Psoas muscle (tissue), 8 donors: ENCODE measurements around the gene RBFOX2. TPM values are rescaled to one million over a fixed set of nuclear protein-coding genes. Genes with fewer than 3 reads are reported as not detected.

Source experiments
- ATAC-seq, 4 donors: fragments of 200-7000 bp; cut with Tn5 transposase; one replicate each; pipeline ENCODE4 v1.9.1; 2020; ENCODE audit warnings: moderate library complexity in 3 of 4, mild to moderate bottlenecking in 2 of 4
- DNase-seq, 2 donors: peaks; one replicate each; pipeline ENCODE4 v3.0.0-alpha.2; 2020
- H3K27ac ChIP-seq: fragments of 200-600 bp; one replicate; pipeline ENCODE4 v1.8.0; 2022
- H3K27me3 ChIP-seq, 3 donors: fragments of 200-600 bp in 1 of 3; one replicate each; pipeline versions ENCODE4 v1.6.1 to v1.8.0; 2013 to 2022; ENCODE audit warnings: low read length in 2 of 3, mild to moderate bottlenecking in 2 of 3, moderate library complexity in 1 of 3; ENCODE audit not compliant: insufficient read depth in 3 of 3
- H3K36me3 ChIP-seq, 2 donors: fragments of 200-600 bp in 1 of 2; one replicate each; pipeline versions ENCODE4 v1.6.1 to v1.8.0; 2013 to 2022; ENCODE audit warnings: low read depth in 1 of 2, mild to moderate bottlenecking in 1 of 2, moderate library complexity in 1 of 2; ENCODE audit not compliant: insufficient read depth in 1 of 2
- H3K4me1 ChIP-seq: fragments of 200-600 bp; one replicate; pipeline ENCODE4 v1.8.0; 2022
- H3K4me3 ChIP-seq: fragments of 200-600 bp; one replicate; pipeline ENCODE4 v1.8.0; 2022; ENCODE audit warnings: mild to moderate bottlenecking
- H3K9me3 ChIP-seq: fragments of 200-600 bp; one replicate; pipeline ENCODE4 v1.8.0; 2022
- WGBS, 3 donors: extraction: QIAGEN DNeasy Blood & Tissue Kit; methylation state at CpG; one replicate each; pipeline versions ENCODE4 v1.1.6 to v1.1.7; 2013; 5-methylcytosine and 5-hydroxymethylcytosine counted together
- intact Hi-C, 2 donors: fragments of 100-400 bp; cut with DNase I; formaldehyde crosslinking; loops; one replicate each; pipeline versions ENCODE4 v1.11.0 to v1.14.2; 2022
- polyA plus RNA-seq, 3 donors: library from polyadenylated mRNA; stranded (reverse); fragments of 200-250 nt; gene quantifications; one replicate each; pipeline ENCODE4 v1.2.3, GENCODE V29; 2013
- total RNA-seq, 4 donors: library from RNA; stranded (reverse); fragmentation: NEBNext Ultra II Directional in 2 of 4; extraction: Animal tissue kit (Norgen Biotek cat#: 25700) in 2 of 4; gene quantifications; one replicate each; pipeline versions ENCODE4 v1.2.1 to v1.2.4, GENCODE V29; 2021 to 2023
- TF ChIP-seq, protein P1 (sequence below): fragments of 200-600 bp; IDR thresholded peaks from one replicate; pipeline ENCODE4 v1.8.0; 2022; ENCODE audit warnings: antibody characterized with exemption
- donor health status: healthy with polysubstance abuse.
- donor health status: DM: no; HTN: no; CAD: no; lungs with moderate emphysema.
- donor health status: Bipolar disorder and iron deficiency.
- donor health status: healthy.
- donor health status: DM: yes; HTN: yes; CAD: no.
- donor health status: DM: no; HTN: no; CAD: no.
- donor health status: DM: no; HTN: no; CAD: no.
- donor health status: DM: yes; HTN: yes; CAD: no.

The RBFOX2 gene
- total and polyA plus RNA-seq, 7 donors, result 7.7 to 50.4 (median 28.4) TPM

DNA sequence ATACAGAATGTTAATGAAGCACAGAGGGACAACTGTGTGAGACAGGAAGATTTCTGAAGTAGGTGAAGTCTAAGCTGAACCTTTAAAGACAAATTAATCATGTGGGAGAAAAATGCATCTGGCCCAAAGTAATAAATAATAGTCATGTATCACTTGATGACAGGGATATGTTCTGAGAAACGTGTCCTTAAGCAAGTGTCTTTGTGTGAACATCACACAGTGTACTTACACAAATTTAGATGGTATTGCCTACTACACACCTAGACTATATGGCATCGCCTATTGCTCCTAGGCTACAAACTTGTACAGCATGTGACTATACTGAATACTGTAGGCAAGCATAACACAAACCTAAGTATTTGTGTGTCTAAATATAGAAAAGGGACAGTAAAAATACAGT, 198.3 kb downstream of the RBFOX2 start:
- H3K36me3 ChIP-seq, result no peaks in the 10 kb centered on the region
- ATAC-seq (peak in 3 of 4 donors; percentile 64 to 72 (median 72)), DNase-seq (no peak)
- intact Hi-C loops, result loop anchor here (5.0 to 10.0 kb wide), 2 partner anchors 43 to 206 kb away; no protein-coding TSS in a partner anchor
- WGBS, 3 donors, result 27 to 36% (median 31%) methylated on average over 2 of the region's 2 CpGs
- H3K27me3 ChIP-seq, result no peaks in the 10 kb centered on the region
- H3K4me1 ChIP-seq, result peaks cover 70% of the 10 kb centered on the region
- no peaks in the 10 kb centered on the region for H3K9me3 ChIP-seq
- H3K4me3 ChIP-seq, result no peak overlapping the region
- TF ChIP-seq, protein P1, sequence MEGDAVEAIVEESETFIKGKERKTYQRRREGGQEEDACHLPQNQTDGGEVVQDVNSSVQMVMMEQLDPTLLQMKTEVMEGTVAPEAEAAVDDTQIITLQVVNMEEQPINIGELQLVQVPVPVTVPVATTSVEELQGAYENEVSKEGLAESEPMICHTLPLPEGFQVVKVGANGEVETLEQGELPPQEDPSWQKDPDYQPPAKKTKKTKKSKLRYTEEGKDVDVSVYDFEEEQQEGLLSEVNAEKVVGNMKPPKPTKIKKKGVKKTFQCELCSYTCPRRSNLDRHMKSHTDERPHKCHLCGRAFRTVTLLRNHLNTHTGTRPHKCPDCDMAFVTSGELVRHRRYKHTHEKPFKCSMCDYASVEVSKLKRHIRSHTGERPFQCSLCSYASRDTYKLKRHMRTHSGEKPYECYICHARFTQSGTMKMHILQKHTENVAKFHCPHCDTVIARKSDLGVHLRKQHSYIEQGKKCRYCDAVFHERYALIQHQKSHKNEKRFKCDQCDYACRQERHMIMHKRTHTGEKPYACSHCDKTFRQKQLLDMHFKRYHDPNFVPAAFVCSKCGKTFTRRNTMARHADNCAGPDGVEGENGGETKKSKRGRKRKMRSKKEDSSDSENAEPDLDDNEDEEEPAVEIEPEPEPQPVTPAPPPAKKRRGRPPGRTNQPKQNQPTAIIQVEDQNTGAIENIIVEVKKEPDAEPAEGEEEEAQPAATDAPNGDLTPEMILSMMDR, result no peak
- H3K27ac ChIP-seq, result no peak overlapping the region

DNA sequence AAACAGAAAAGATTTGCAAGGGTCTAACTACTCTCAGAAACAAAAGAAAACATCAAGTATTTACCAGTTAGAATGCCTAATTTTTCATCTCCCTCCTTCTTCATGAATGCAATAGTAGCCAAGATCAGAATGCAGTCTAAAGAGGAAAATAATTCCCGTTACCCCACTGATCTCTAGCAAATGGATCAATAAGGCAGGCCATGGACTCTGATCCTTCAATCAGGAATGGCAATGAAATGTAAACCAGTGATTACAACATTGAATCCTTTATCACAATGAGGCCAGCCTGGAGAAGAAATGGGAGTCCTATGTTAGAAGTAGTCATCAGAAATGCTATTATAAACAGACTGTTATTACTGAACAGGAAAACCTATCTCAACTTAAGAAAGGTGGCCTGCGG, 204.4 kb downstream of the RBFOX2 start:
- Histone ChIP-seq H3K9me3 (no peaks in the 10 kb centered on the region), H3K4me3 (no peak overlapping the region), H3K27ac (no peak overlapping the region), H3K27me3 (no peaks in the 10 kb centered on the region), H3K36me3 (no peaks in the 10 kb centered on the region), H3K4me1 (peaks cover 53% of the 10 kb centered on the region)
- 88 to 100% (median 97%) methylated on average over 2 of the region's 2 CpGs for WGBS, 3 donors
- TF ChIP-seq, protein P1, result no peak
- no peak for DNase-seq
- no peak for ATAC-seq
- intact Hi-C loops, result no loop called here

DNA sequence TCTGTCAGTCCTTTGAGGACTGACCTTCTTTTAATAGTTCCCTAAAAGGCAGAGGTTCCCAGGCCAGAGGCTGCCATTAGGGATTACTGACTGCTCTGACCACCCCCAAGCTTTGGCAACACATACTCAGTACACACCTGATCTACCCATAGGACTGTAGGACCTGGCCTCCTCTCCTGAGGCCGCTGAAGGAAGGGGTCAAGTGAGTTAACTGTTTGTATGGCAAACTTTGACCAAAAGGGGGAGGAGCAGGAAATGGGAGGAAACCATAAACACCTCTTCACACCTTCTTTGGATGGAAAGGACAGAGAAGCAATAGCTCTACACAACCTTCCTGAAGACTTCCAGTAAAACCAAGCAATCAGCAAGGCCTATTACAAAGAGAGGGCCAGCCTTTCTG, 207.0 kb downstream of the RBFOX2 start:
- Histone ChIP-seq H3K27ac (peak overlapping the region; percentile 38), H3K27me3 (no peaks in the 10 kb centered on the region), H3K4me3 (no peak overlapping the region), H3K4me1 (peaks cover 49% of the 10 kb centered on the region), H3K9me3 (no peaks in the 10 kb centered on the region), H3K36me3 (no peaks in the 10 kb centered on the region)
- WGBS, 3 donors, result 33 to 34% (median 33%) methylated on average over 1 of the region's 1 CpG
- no peak for DNase-seq
- peak in 2 of 4 donors; percentile 23 to 48 for ATAC-seq
- intact Hi-C loops, result no loop called here
- TF ChIP-seq, protein P1, result no peak

DNA sequence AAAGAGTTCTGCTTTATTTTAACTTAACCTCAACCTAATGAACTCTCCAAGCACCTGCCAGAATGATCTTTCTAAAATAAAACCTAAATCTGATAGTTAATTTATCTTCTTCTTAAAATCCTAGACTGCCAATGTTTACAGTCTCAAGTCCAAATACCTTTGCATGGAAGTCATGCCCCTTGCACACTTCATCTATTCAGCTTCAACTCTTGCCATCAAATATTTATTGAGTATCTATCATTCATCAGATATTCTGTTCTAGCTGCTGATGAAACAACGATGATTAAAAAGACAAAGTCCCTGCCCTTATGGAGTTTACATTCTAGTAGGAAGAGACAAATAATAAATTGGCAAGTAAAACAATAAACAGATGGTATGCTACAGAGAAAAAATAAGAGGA, 209.2 kb downstream of the RBFOX2 start:
- DNase-seq (no peak), ATAC-seq (no peak)
- Histone ChIP-seq H3K9me3 (no peaks in the 10 kb centered on the region), H3K36me3 (no peaks in the 10 kb centered on the region), H3K27me3 (no peaks in the 10 kb centered on the region), H3K4me1 (peaks cover 54% of the 10 kb centered on the region), H3K4me3 (no peak overlapping the region), H3K27ac (peak overlapping the region; percentile 21)
- TF ChIP-seq, protein P1, result no peak
- intact Hi-C loops, result no loop called here
- WGBS, 3 donors, result 78 to 93% (median 83%) methylated on average over 1 of the region's 1 CpG

DNA sequence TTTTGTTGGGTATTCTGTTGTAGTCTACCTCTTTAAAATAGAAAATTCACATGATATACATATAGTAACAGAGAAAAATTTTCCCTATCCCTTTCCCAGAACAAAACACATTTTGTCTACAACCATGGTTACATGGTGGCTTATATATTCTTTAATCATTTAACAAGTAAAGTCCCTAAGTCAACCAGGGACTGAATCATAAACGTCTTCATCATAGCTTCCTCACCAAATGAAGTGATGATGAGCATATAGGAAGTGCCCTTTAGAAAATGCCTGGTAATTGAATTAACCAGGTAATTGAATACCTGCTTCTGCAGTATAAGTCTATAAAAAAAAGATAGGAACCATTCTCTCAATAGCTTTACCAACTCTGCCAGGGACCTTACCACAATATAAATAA, 209.7 kb downstream of the RBFOX2 start:
- Histone ChIP-seq H3K27me3 (no peaks in the 10 kb centered on the region), H3K9me3 (no peaks in the 10 kb centered on the region), H3K4me1 (peaks cover 49% of the 10 kb centered on the region), H3K36me3 (no peaks in the 10 kb centered on the region), H3K27ac (no peak overlapping the region), H3K4me3 (no peak overlapping the region)
- DNase-seq (no peak), ATAC-seq (no peak)
- WGBS, 3 donors, result 23 to 40% (median 29%) methylated on average over 1 of the region's 1 CpG
- TF ChIP-seq, protein P1, result no peak
- intact Hi-C loops, result no loop called here
